ENCODE data around the gene SERPINA9.
"Not testable (repeated sequence)": the region's sequence is repeated elsewhere in the genome, so short reads cannot be mapped to it uniquely, and the experiment has no call there.

The SERPINA9 gene

DNA sequence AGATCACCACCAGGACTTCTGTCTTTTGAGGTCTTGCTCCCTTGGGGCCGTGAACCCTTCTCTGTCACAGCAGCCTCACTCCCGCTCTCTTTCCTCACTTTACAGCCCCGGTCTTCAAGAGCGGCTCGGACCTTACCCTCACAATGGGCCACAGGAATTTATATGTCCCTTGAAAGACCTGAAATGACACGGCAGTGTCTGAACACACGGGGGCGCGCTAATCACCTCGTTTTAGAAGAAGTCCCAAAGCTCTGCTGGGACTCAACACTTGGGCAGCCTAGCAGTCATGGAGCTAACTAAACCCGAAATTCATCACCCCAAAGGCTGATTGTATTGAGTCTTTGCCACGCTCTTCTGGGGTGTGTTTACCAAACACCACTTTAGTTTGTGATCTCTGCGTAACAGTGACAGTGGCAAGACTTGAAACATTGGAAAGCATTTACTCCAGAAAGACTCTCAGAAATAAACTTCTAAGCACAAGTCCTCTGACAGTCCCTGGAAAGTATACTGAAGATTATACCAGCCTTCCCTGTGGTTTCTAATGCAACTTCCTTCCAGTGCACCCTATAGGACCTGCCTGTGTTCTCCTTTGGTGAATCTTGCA is 52.4 kb downstream of the SERPINA9 start:
- no peak for DNase-seq (ENCODE audit: low read depth)

DNA sequence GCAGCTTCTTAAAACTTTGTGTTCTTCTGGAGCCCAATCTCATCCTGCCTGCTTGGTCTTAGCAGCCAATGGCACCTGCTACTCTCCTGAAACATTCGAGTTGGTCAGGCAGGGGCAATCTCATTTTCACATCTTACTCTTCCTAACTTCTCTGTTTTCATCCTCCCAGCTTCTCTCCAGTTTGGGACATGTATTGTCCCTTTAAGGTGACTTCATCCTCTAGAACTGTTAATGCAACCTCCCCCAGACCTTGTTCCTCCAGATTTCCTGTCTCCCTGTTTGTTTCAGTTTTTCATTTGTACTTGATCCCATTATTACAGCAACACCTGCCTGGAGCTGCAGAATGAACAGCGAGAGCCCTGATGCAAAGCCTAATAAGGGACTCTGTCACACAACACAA is 54.7 kb downstream of the SERPINA9 start:
- DNase-seq (ENCODE audit: low read depth), result no peak

DNA sequence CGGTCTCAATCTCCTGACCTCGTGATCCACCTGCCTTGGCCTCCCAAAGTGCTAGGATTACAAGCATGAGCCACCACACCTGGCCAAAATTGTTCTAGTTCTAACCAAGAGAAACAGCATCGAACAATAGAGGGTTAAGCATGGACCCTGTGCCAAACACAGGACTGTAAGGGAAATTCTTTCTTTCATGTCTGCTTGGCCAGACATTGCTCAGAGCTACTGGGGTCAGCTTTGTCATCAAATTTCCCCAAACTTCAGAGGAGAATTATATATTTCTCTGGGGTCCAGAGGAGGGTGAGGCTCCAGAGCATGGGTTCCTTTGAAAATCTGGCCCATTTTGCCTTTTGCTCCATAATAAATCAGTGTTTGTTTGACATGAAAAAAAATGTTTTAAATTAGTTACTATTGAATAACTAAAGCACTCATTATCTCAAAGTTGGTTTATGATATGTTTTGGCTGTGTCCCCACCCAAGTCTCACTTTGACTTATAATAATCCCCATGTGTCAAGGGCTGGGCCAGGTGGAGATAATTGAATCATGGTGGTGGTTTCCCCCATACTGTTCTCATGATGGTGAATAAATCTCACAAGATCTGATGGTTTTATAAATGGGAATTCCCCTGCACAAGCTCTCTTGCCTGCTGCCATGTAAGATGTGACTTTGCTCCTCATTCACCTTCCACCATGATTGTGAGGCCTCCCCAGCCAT is 58.3 kb downstream of the SERPINA9 start:
- DNase-seq (ENCODE audit: low read depth), result not testable (repeated sequence)
